HG03457 (cell line): ENCODE measurements around the gene KCNQ5.

Source experiments
- ATAC-seq: cut with Tn5 transposase; IDR thresholded peaks from one replicate; pipeline ENCODE4 v1.9.1; 2021; ENCODE audit warnings: moderate number of reproducible peaks; ENCODE audit not compliant: unreplicated experiment

The KCNQ5 gene

GRCh38 chr6:72789145-72789544, 167.3 kb downstream of the KCNQ5 start:
- no peak for ATAC-seq

- ATAC-seq, result no peak
Measured at GRCh38 chr6:72792692-72793091, 170.8 kb downstream of the KCNQ5 start.

DNA sequence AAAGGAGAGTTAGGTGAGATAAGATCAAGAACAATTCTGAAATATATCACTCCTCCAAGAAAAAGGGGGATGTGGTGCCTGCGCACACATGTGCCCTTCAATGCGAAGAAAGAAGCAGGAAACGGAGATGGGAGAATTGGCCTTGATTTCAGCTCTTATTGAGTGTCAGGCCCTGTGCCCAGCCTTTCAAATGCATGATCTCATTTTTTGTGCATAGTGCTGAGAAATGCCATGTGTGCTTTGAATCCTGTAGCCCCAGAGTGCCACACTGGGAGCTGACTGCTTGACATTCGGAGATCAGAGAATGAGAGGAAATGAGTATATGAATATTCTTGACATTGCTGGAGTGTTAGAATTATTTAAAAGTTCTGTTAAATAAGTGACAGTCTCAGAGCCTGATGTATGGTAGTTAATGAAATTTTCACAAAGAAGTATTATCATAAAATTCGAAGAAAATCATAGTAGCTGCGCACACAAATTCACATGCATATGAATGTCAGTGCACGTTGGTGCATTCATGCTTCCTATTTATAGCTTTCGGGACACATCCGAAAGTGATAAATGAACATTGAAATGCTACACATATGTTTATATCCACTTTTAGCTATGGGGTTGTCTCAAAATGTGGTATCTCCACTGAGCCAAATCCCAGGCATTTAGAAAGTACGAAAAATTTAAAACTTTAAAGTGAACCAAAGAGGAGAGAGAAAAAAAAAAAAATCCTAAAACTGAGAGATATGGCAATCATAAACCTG, 172.0 kb downstream of the KCNQ5 start:
- no peak for ATAC-seq

DNA sequence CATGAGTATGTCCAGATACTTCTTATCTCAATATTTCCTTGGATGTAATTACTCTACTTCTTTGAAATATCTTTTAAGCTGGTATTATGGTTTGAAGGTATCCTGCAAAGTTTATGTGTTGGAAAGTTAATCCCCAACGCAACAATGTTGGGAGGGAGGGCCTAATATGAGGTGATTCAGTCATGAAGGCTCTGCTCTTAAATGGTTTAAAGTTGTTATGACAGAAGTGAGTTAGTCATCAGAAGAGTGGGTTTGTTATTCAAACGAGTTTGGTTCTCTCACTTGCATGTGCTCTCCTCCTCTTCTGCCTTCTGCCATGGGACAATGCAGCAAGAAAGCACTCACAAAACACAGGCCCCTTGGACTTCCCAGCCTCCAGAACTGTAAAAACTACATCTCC, 176.3 kb downstream of the KCNQ5 start:
- ATAC-seq, result no peak

DNA sequence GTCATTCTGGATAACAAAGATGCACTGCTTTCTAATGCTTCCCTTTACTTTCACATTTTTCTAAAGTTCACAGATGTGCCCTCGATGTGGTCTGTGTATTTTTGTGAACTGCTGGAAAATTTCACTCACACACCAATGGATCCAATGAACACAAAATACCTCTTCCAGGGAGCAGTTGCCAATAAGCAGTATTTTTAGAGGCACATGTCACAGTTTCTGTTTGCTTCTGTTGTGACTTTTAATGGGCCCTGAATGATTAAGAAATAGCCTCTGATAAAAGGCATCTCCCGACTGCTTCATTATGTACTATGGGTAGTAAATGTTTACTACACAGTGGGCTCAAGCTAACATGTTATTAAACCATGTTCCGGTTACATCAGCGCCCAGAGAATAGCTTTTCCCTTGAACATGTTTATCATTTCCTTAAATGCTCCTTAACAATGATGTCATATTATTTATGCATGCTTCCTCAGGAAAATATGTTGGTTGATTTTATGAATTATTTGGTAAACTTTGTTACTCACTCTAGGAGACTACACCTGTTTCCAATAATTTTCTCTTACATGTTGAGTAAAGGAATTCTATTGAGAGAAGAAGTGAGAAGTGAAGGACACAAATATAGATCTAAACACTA, 188.0 kb downstream of the KCNQ5 start:
- no peak for ATAC-seq

DNA sequence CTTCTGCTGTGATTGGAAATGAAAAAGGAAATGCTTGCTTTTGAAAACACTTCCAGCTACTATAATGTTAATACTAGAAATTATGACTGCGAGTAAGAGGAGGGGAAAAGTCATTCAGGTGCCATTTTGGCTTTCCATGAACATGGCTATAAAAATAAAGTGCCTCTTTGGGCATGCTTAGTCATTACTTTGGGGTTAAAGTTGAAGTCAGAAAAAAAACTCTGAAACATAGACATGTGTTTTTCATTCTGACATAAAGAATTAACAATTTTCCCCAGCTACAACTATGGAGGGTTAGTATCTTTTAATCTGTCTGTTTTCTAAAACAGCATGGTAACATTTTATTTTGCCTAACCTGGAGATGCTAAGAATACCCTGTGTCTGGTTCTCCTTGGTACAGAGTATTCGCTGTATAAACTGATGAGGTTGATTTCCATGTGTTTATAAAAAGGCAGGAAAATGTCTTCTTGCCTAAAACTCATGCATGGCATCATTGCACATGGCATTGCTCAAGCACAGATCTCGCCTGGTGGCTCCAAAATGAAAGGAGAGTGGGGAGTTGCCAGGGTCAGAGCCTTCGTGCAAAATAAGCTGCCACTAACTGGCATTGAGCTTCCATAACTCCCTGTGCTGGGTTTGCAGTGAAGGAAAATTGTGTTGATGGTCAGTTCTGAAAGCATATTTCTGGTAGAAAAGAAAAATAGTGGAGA, 188.9 kb downstream of the KCNQ5 start:
- ATAC-seq, result no peak

DNA sequence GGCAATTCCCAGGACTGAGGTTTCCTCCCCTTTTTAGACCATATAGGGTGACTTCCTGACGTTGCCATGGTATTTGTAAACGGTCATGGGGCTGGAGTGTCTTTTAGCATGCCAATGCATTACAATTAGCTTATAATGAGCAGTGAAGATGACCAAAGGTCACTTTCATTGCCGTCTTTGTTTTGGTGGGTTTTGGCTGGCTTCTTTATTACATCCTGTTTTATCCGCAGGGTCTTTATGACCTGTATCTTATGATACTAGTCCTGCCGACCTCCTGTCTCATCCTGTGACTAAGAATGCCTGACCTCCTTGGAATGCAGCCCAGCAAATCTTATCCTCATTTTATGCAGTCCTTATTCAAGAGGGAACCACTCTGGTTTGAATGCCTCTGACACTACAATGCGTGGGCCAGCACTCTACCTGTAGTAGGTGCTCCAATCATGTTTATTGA, 190.1 kb downstream of the KCNQ5 start:
- no peak for ATAC-seq

DNA sequence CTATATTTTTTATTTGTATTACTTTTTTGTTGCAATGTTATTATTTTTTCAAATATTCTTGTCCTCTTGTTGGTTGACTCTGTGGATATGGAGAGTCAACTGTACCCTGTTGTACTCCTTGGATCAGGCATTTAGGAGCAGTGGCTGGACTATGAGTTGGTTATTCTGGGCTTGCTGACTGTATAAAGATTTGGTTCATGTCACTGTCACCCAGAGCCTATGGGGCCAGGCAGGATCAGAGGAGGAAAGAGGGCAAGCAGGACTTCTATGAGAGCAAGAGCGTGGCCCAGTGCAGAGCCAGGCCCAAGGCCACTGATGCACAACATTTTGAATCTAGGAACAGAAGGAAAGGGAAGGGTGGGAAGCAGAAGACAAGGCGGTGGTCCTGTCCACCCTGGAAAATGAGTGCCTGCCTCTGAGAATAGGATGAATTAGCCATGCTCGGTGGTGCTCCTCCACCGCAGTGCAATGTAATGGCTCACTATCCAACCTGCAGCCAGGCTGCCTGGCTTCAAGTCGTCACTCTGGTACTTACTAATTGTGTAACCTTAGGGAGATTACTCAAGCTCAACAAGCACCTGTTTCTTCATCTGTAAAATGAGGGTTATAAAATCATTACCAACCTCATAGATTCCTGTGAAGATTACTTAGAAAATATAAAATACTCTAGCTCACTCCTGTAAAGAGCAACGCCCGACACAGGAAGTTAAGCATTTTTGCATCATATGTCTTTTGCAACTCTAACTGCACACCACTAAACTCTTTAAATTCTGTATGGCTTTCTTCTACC, 192.1 kb downstream of the KCNQ5 start:
- no peak for ATAC-seq

GRCh38 chr6:72816022-72816421, 194.2 kb downstream of the KCNQ5 start:
- ATAC-seq, result no peak

DNA sequence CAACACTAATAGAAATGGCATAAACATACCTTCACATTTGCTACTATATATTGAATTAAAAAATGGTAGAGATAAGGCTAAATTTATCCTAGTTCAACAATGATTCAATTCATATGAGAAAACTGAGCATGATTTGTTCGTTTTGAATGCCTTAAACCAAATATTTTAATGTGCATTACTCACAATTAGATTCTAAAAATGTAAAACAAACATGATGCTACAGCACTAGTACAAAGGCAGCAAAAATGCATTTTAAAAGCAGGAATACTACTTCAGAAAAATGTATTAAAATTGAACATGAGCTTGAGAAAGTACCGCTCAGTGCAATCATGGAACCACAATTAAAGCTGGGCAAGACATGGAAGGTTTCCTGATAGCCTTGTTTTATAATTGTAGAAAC, 195.3 kb downstream of the KCNQ5 start:
- ATAC-seq, result no peak

DNA sequence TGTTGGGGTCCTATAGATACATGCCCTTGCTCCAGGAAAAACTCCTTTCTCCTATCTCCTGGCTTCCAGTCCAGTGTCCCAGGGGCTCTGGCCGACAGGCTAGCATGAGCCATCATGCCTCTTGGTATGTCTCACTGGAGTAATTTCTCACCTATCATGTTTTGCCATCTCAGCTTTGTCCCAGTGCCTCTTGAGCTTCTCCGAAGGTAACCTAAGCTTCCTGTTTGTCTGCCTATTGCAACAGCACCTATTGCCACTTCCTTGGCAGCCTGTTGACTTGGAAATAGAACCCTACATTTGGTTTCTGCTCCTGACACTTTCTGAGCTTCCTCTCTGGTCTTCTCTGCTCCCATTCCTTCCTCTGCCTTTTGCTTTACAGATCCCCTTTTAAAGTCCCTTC, 197.7 kb downstream of the KCNQ5 start:
- ATAC-seq, result no peak

GRCh38 chr6:72820153-72820552, 198.3 kb downstream of the KCNQ5 start:
- ATAC-seq, result no peak

DNA sequence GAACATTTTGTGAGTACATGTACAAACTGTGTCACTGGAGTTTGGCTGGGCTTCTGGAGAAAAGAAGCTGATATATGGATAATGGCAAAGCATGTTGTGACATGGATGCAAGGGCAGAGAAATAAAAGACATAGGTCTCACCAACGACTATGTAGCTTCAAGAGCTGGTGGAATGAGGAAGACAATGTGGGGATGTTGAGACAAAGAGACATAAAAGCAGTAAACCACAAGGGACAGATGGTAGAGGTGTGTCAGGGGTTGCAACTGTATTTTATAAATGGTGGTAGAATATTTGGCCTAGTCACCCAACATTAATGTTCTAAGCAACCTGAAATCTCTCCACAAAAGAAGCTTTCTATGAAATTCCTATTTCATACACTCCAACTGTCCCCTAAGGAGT, 199.0 kb downstream of the KCNQ5 start:
- no peak for ATAC-seq

DNA sequence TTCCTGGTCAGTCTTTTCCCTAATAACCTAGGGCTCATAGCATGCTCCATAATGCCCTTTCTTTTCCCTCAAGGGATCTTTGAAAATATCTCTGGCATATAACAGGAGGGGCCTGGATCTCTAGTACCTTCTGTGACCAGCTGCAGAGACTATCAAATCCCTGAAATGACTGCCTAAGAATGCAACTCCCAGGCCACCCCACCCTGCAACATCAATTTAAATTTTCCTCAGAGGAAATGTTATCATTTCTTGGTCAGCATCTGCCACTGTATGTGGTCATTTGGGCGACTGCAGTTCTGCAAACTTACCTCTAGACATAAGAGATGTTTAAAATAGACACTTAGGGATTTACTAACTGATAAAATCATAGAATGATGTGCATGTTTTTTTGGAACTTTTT, 200.2 kb downstream of the KCNQ5 start:
- ATAC-seq, result no peak

- ATAC-seq, result no peak
Measured at GRCh38 chr6:72822691-72823090, 200.8 kb downstream of the KCNQ5 start.

GRCh38 chr6:72824833-72825232, 203.0 kb downstream of the KCNQ5 start:
- peak; percentile 51 for ATAC-seq

DNA sequence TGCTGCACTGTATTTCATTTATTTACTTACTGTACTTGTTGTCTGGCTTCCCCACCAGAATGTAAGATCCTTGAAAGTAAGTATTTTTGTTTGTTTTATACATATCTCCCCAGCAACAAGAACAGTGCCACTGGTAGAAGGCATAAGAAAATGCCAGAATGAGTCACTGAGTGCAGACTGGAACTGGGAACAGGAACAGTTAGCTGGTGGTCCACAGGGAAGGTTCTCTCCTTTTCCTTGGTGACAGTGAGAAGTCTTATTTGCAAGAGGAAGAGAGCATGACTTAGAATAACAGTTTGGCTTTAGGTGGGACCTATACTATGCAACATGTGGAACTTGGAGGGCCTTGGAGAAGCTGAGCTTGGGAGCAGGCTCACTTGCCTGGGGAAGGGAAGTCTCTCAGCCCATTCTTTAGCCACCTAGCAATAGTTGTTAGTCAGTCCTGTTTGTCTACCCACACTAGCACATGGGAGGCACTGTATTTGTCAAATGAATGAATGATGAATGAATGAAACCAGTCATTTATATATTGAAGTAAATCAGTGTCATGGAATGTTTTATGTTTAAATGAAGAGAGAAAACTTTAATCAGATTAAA, 203.5 kb downstream of the KCNQ5 start:
- no peak for ATAC-seq

DNA sequence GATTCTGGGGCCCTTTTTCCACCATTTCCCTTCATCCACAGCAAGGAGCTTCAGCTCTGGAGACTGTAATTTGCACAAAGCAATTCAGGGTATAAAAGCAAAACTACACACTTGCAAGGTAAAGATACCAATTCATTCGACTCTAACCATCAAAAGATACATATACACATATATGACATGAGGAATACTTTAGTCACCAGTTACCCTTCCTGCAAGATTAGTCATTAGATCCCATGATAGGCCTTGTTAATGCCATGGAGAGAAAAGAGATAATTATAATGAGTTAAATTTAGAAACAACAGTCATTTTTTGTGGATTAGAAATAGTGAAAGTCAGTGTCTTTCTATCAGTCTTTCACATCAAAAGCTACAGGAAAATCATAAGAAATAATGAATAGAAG, 204.2 kb downstream of the KCNQ5 start:
- ATAC-seq, result no peak

DNA sequence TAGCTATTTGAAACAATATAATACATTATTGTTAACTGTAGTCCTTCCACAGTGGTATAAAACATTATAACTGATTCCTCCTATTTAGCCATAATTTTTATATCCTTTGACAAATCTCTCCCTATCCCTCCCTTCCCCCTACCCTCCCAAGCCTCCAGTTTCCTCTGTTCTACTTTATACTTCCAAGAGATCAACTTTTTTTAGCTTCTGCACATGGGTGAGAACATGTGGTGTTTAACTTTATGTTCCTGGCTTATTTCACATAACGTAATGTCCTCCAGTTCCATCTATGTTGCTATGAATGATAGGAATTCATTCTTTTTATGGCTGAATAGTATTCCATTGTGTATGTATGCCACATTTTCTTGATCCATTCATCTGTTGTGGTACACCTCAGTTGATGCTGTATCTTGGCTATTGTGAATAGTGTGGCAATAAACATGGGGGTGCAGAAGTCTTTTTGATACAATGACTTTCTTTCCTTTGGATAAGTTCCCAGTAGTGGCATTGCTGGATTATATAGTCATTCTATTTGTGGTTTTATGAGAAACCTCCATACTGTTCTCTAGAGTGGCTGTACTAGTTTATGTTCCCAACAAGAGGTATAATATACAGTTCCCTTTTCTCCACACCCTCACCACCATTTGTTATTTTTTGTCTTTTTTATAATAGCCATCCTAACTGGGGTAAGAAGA, 205.0 kb downstream of the KCNQ5 start:
- ATAC-seq, result no peak

DNA sequence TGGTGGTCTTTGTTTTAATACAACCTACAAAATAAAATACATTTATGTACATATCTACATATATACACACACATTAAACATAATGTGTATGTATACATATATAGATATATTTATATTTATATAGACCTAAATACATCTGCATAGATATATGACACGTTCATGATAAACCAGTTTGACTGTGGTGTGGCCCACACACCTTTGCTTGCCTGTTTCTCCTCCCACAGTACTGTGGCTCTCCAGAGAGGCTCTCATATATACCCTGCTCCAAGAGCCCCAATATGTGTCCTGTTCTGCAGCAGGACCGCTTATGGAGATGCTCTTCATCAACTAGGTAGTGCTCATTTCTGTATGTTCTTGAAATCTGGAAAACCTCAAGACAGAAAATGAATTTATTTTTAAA, 207.0 kb downstream of the KCNQ5 start:
- ATAC-seq, result no peak
